Adrenal gland (tissue), 5 donors: ENCODE measurements around the gene NF1.

Experiments
- POLR2A ChIP-seq, 2 donors: fragments of 450-650 bp; IDR thresholded peaks; one replicate each; pipeline ENCODE4 v1.6.1; 2017; ENCODE audit warnings: antibody characterized with exemption in 2 of 2, mild to moderate bottlenecking in 2 of 2, moderate library complexity in 1 of 2
- TF ChIP-seq, protein P1 (sequence below), 6 experiments: fragments of 450-650 bp in 4 of 6; fragments of 200-600 bp in 2 of 6; sonication (generic) in 1 of 6; IDR thresholded peaks; 1 replicate in 5 of 6; 2 replicates in 1 of 6; pipeline versions ENCODE4 v1.5.1 to v1.8.0; 2016 to 2021; ENCODE audit warnings: antibody characterized with exemption in 6 of 6, mild to moderate bottlenecking in 2 of 6, moderate library complexity in 1 of 6
- donor health status: DM: no; HTN: no; CAD: no.

DNA sequence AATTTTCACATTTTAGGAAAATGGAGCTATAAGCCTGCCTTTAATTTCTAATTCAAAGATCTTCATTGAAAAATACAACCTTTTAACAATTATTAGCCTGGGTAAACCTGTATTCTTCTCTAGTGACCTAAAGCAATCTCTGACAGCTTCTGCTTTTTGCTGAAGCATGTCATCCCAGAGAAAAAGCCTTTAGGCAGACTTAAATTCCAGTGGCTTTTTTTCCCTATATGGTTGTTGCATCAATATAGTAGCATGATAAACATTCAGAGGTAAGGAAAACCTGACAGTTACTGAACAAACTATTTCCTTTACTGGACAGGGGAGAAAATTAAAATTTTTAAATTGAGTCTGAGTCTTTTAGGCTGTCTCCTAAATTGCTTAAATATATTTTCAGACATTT, 234.4 kb downstream of the NF1 start:
- TF ChIP-seq, protein P1, sequence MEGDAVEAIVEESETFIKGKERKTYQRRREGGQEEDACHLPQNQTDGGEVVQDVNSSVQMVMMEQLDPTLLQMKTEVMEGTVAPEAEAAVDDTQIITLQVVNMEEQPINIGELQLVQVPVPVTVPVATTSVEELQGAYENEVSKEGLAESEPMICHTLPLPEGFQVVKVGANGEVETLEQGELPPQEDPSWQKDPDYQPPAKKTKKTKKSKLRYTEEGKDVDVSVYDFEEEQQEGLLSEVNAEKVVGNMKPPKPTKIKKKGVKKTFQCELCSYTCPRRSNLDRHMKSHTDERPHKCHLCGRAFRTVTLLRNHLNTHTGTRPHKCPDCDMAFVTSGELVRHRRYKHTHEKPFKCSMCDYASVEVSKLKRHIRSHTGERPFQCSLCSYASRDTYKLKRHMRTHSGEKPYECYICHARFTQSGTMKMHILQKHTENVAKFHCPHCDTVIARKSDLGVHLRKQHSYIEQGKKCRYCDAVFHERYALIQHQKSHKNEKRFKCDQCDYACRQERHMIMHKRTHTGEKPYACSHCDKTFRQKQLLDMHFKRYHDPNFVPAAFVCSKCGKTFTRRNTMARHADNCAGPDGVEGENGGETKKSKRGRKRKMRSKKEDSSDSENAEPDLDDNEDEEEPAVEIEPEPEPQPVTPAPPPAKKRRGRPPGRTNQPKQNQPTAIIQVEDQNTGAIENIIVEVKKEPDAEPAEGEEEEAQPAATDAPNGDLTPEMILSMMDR (IDR thresholded peaks at IDR 0.05) = no peak
- no peak for TF ChIP-seq POLR2A (IDR thresholded peaks at IDR 0.05)
